Endothelial cell of umbilical vein (primary cell): ENCODE data around the gene RASAL2. TPM values are rescaled to one million over a fixed set of nuclear protein-coding genes. Genes with fewer than 3 reads are reported as not detected.

Source experiments
- BruUV-seq: library from RNA; stranded (reverse); fragments of 400-500 nt; replicated peaks from 2 replicates; lab custom pipeline; 2021; lab: Mats Ljungman, UMichigan
- CTCF ChIA-PET: fragments of 300-600, 350-600 bp; sonication (Branson Sonifier 250); formaldehyde crosslinking; loops from one replicate; lab custom pipeline; 2021; ENCODE audit warnings: antibody characterized with exemption, inconsistent platforms; lab: Charles Lee
- POLR2A ChIA-PET: fragments of 300-600, 350-600 bp; sonication (Branson Sonifier 250); formaldehyde crosslinking; loops from one replicate; lab custom pipeline; 2021; ENCODE audit warnings: antibody characterized with exemption, inconsistent platforms; lab: Charles Lee
- DNase-seq: peaks from one replicate; pipeline ENCODE4 v3.0.0-alpha.2; 2011; ENCODE audit warnings: low read depth, low spot score
- FAIRE-seq: peaks from 2 replicates; lab custom pipeline; 2011; peaks lifted over from hg19 to GRCh38; lab: Jason Lieb, UNC
- H2AFZ ChIP-seq: 2 replicates; pipeline ENCODE4 v1.6.0; 2012; ENCODE audit warnings: low read depth, low read length, control low read depth, inconsistent platforms
- H3K27ac ChIP-seq: 2 replicates; pipeline ENCODE4 v1.5.1; 2011; ENCODE audit warnings: low read depth, mild to moderate bottlenecking, control low read depth, low read length, moderate library complexity; ENCODE audit not compliant: insufficient read depth
- H3K27me3 ChIP-seq, 2 experiments: 2 replicates each; pipeline versions ENCODE4 v1.6.0 to v1.6.1; 2011; ENCODE audit warnings: low read length in 2 of 2, mixed read lengths in 1 of 2; ENCODE audit not compliant: control insufficient read depth in 2 of 2, insufficient read depth in 2 of 2
- H3K36me3 ChIP-seq, 2 experiments: 2 replicates in 1 of 2; 3 replicates in 1 of 2; pipeline ENCODE4 v1.5.1; 2011; ENCODE audit warnings: low read length in 2 of 2, mild to moderate bottlenecking in 1 of 2, moderate library complexity in 1 of 2; ENCODE audit not compliant: control insufficient read depth in 2 of 2, insufficient read depth in 2 of 2; ENCODE audit errors: extremely low read depth in 1 of 2
- H3K4me1 ChIP-seq: 3 replicates; pipeline ENCODE4 v1.5.1; 2011; ENCODE audit warnings: mild to moderate bottlenecking, low read length; ENCODE audit not compliant: control insufficient read depth, insufficient read depth; ENCODE audit errors: extremely low read depth
- H3K4me2 ChIP-seq: 2 replicates; pipeline ENCODE4 v1.6.1; 2011; ENCODE audit warnings: low read length, control low read depth, mixed read lengths; ENCODE audit not compliant: insufficient read depth
- H3K4me3 ChIP-seq, 3 experiments: fragments of 200-600 bp in 1 of 3; sonication (generic), shearing (Covaris generic) in 1 of 3; replicated peaks in 1 of 3; 2 replicates each; pipeline ENCODE4 v1.5.1; 2011 to 2016; ENCODE audit warnings: control low read depth in 3 of 3, low read length in 3 of 3, mild to moderate bottlenecking in 2 of 3, inconsistent platforms in 1 of 3, low read depth in 1 of 3, moderate library complexity in 1 of 3; ENCODE audit not compliant: insufficient read depth in 1 of 3
- H3K79me2 ChIP-seq: 2 replicates; pipeline ENCODE4 v1.6.0; 2012; ENCODE audit warnings: low read length, inconsistent platforms; ENCODE audit not compliant: control insufficient read depth, insufficient read depth
- H3K9ac ChIP-seq: replicated peaks from 2 replicates; pipeline ENCODE3; 2011; ENCODE audit warnings: low read length, control low read depth; ENCODE audit not compliant: insufficient read depth; ENCODE audit errors: extremely low read depth
- H3K9me1 ChIP-seq: replicated peaks from 3 replicates; pipeline ENCODE4 v1.6.0; 2011; ENCODE audit warnings: mild to moderate bottlenecking, low read length; ENCODE audit not compliant: control insufficient read depth, insufficient read depth; ENCODE audit errors: extremely low read depth
- H3K9me3 ChIP-seq: replicated peaks from 2 replicates; pipeline ENCODE4 v1.5.1; 2012; ENCODE audit warnings: low read length, inconsistent platforms; ENCODE audit not compliant: control insufficient read depth, insufficient read depth
- H4K20me1 ChIP-seq: replicated peaks from 2 replicates; pipeline ENCODE3; 2011; ENCODE audit warnings: mild to moderate bottlenecking, low read length; ENCODE audit not compliant: control insufficient read depth, insufficient read depth; ENCODE audit errors: extremely low read depth
- EZH2 ChIP-seq: IDR thresholded peaks from 2 replicates; pipeline ENCODE4 v1.6.1; 2012; ENCODE audit warnings: borderline replicate concordance, low read depth, mild to moderate bottlenecking, moderate library complexity, low read length, inconsistent platforms; ENCODE audit not compliant: severe bottlenecking
- FOS ChIP-seq: IDR thresholded peaks from 2 replicates; pipeline ENCODE4 v1.6.1; 2011; ENCODE audit warnings: mild to moderate bottlenecking, low read length, moderate library complexity, borderline replicate concordance; ENCODE audit not compliant: insufficient read depth
- GATA2 ChIP-seq: IDR thresholded peaks from 2 replicates; pipeline ENCODE4 v1.7.0; 2011; ENCODE audit warnings: low read depth, mild to moderate bottlenecking, moderate library complexity, mixed read lengths, low read length; ENCODE audit not compliant: insufficient read length, insufficient read depth
- JUN ChIP-seq: IDR thresholded peaks from 2 replicates; pipeline ENCODE4 v1.6.1; 2011; ENCODE audit warnings: borderline replicate concordance, low read depth; ENCODE audit not compliant: insufficient read length, insufficient read depth
- MYC ChIP-seq: IDR thresholded peaks from one replicate; pipeline ENCODE4 v1.6.1; 2011; ENCODE audit warnings: mild to moderate bottlenecking, low read depth, low read length
- POLR2A ChIP-seq: IDR thresholded peaks from 2 replicates; pipeline ENCODE4 v1.6.1; 2012; ENCODE audit warnings: low read depth, mild to moderate bottlenecking, control low read depth, low read length
- POLR2AphosphoS5 ChIP-seq: IDR thresholded peaks from 2 replicates; pipeline ENCODE4 v1.6.1; 2012; ENCODE audit warnings: low read depth, mild to moderate bottlenecking, control low read depth, low read length, moderate library complexity; ENCODE audit not compliant: insufficient read depth
- dilution Hi-C: fragments of 300-500 bp; cut with MboI; formaldehyde crosslinking; loops from one replicate; pipeline ENCODE4 v1.15.0; 2019; ENCODE audit warnings: low sequenced_read_pairs; ENCODE audit not compliant: extremely low pct_ligation_motif_present
- intact Hi-C: fragments of 100-400 bp; cut with micrococcal nuclease; formaldehyde crosslinking; loops from one replicate; pipeline ENCODE4 v1.10.0; 2022
- polyA plus RNA-seq, 4 experiments: library from polyadenylated mRNA; depleted of rRNA in 3 of 4; stranded (reverse) in 3 of 4; unstranded in 1 of 4; fragments of >200 nt; gene quantifications; 2 replicates each; pipeline versions ENCODE4 v1.2.1 to v1.2.3, GENCODE V29; 2011 to 2012; ENCODE audit warnings: missing spikeins in 1 of 4
- total RNA-seq: library from RNA; stranded (reverse); gene quantifications from 2 replicates; pipeline ENCODE4 v1.2.3, GENCODE V29; 2021
- TF ChIP-seq, protein P1 (sequence below): IDR thresholded peaks from 2 replicates; pipeline ENCODE4 v1.6.1; 2011; ENCODE audit not compliant: insufficient read depth, insufficient read length
- TF ChIP-seq, protein P2 (sequence below), 2 donors: IDR thresholded peaks; 1 replicate in 1 of 2; 2 replicates in 1 of 2; pipeline ENCODE4 v1.5.1; 2011; ENCODE audit warnings: low read length in 2 of 2, mild to moderate bottlenecking in 2 of 2, moderate library complexity in 2 of 2, control low read depth in 1 of 2, inconsistent platforms in 1 of 2, low read depth in 1 of 2; ENCODE audit not compliant: insufficient read depth in 1 of 2; ENCODE audit errors: extremely low read depth in 1 of 2

RASAL2 gene
- total and polyA plus RNA-seq, 2 donors (not counting 3 experiments of a cell fraction or from before 2014, with no cell fraction given), result 12.5 to 15.5 TPM

DNA sequence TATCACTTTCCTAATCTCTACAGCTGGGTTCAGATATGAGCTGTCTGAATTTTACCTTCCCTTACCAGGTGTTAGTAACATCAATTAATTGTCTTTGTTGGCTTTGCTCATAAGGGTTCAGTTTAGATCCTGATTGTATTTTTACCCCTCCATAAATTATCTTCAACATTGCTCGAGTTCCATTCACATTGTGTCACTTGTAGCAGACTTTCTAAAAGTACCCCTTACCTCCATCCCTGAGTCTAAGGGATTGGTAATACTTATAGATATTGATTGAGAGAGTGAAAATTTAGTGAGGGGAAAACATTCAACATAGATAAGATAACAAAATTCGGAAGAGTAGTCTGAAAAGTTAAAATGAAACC is 7.3 kb downstream of the RASAL2 start:
- Histone ChIP-seq H3K4me1 (peaks cover 4% of the 10 kb centered on the region), H3K9ac (peak overlapping the region; percentile 6), H3K4me3 (no peak overlapping the region), H3K27ac (no peak overlapping the region), H3K4me2 (no peak overlapping the region), H2AFZ (no peak overlapping the region), H3K9me1 (no peaks in the 10 kb centered on the region), H3K27me3 (no peaks in the 10 kb centered on the region), H3K79me2 (peaks cover 29% of the 10 kb centered on the region), H4K20me1 (peaks cover 2% of the 10 kb centered on the region), H3K36me3 (no peaks in the 10 kb centered on the region), H3K9me3 (no peaks in the 10 kb centered on the region)
- POLR2A ChIA-PET, result no interaction called here
- dilution Hi-C loops, result no loop called here
- DNase-seq, result peak; percentile 18
- FAIRE-seq, result peak; percentile 31
- TF ChIP-seq JUN, result no peak
- TF ChIP-seq FOS, result no peak
- no peak for TF ChIP-seq MYC
- CTCF ChIA-PET, result interaction anchor here (0.9 to 2.4 kb wide), 4 partner anchors 8 to 69 kb away, joined by 3 to 11 read pairs (median 4); partner anchors contain the start of gene RASAL2
- BruUV-seq, result no TSS peak
- intact Hi-C loops, result no loop called here

DNA sequence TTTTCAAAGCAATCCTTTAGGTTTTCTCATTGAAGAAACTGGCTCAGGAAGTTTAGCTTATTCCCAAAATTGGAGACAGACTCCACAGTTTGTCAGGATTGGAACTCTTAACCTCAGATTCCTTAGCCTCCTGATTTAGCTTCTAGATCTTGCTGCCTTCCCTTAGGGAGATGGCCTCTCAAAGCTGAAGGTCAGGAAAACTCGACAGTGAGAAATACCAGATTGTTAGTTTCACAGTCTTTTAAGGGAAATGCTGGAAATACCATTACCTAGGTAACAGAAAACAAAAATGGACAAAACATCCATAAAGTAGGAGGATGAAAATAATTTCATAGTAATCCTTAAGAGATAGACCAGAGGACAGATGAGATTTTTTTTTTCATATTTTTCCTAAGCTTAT is 7.8 kb downstream of the RASAL2 start:
- dilution Hi-C loops, result no loop called here
- Histone ChIP-seq H3K4me2 (no peak overlapping the region), H3K4me1 (peaks cover 4% of the 10 kb centered on the region), H3K9ac (peak overlapping the region; percentile 6), H3K27ac (no peak overlapping the region), H3K9me3 (no peaks in the 10 kb centered on the region), H3K79me2 (peaks cover 26% of the 10 kb centered on the region), H3K4me3 (no peak overlapping the region), H3K9me1 (no peaks in the 10 kb centered on the region), H2AFZ (no peak overlapping the region), H4K20me1 (peaks cover 2% of the 10 kb centered on the region), H3K36me3 (no peaks in the 10 kb centered on the region), H3K27me3 (no peaks in the 10 kb centered on the region)
- intact Hi-C loops, result no loop called here
- FAIRE-seq (no peak), DNase-seq (peak; percentile 73)
- POLR2A ChIA-PET, result no interaction called here
- CTCF ChIA-PET, result interaction anchor here (0.9 to 2.4 kb wide), 4 partner anchors 8 to 69 kb away, joined by 3 to 11 read pairs (median 4); partner anchors contain the start of gene RASAL2
- no TSS peak for BruUV-seq
- no peak for TF ChIP-seq EZH2
- no peak for TF ChIP-seq POLR2AphosphoS5
- no peak for TF ChIP-seq MYC
- TF ChIP-seq GATA2, result no peak
- TF ChIP-seq, protein P1, sequence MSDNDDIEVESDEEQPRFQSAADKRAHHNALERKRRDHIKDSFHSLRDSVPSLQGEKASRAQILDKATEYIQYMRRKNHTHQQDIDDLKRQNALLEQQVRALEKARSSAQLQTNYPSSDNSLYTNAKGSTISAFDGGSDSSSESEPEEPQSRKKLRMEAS, result no peak
- TF ChIP-seq, protein P2, sequence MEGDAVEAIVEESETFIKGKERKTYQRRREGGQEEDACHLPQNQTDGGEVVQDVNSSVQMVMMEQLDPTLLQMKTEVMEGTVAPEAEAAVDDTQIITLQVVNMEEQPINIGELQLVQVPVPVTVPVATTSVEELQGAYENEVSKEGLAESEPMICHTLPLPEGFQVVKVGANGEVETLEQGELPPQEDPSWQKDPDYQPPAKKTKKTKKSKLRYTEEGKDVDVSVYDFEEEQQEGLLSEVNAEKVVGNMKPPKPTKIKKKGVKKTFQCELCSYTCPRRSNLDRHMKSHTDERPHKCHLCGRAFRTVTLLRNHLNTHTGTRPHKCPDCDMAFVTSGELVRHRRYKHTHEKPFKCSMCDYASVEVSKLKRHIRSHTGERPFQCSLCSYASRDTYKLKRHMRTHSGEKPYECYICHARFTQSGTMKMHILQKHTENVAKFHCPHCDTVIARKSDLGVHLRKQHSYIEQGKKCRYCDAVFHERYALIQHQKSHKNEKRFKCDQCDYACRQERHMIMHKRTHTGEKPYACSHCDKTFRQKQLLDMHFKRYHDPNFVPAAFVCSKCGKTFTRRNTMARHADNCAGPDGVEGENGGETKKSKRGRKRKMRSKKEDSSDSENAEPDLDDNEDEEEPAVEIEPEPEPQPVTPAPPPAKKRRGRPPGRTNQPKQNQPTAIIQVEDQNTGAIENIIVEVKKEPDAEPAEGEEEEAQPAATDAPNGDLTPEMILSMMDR (IDR thresholded peaks at IDR 0.05; ENCODE audit: extremely low read depth in 1 of 2, insufficient read depth in 1 of 2, low read depth in 1 of 2, low read length in 2 of 2), result no peak
- no peak for TF ChIP-seq POLR2A
- no peak for TF ChIP-seq JUN
- TF ChIP-seq FOS, result no peak
